Hematopoietic multipotent progenitor cell treated with erythropoietin and hydrocortisone succinate and interleukin-3 and kit ligand, for 15 days (in vitro differentiated cells): ENCODE results near the gene MUC13.

Experiments
- DNase-seq: peaks from one replicate; pipeline ENCODE4 v3.0.0-alpha.2; 2015; ENCODE audit warnings: low spot score

The MUC13 gene

GRCh38 chr3:124896824-124897526 is 37.6 kb downstream of the MUC13 start:
- DNase-seq = no peak

GRCh38 chr3:124895756-124896155 is 38.8 kb downstream of the MUC13 start:
- no peak for DNase-seq

GRCh38 chr3:124893526-124893925 is 41.0 kb downstream of the MUC13 start:
- DNase-seq = no peak

DNA sequence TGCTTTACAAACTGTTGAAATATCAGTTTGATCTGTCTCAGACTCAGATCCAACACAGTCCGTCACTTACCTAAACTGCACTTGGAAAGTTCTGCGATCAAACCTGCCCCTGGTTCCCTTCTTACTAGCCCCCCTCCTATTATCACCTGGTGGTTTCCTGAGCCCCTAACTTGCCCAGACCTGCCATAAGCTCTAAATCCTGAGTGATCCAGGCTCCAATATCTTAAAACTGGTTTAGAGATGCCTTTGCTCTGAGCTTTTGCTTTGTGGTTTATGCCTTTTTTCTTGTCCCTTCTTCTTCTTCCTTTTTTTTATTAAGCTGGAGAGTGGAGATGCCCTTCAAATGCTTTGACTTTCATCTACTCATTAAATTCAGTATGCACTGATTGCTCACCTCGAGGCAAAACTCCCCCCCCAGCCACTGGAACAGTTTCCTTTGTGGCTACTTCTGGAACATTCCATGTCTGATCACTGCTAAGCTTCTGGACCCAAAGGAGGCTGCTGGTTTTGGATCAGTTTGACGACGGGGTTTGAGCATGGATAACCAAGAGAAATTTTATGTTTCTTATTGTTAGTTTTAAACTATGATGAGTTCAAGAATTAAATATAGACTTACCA is 43.9 kb downstream of the MUC13 start:
- no peak for DNase-seq

DNA sequence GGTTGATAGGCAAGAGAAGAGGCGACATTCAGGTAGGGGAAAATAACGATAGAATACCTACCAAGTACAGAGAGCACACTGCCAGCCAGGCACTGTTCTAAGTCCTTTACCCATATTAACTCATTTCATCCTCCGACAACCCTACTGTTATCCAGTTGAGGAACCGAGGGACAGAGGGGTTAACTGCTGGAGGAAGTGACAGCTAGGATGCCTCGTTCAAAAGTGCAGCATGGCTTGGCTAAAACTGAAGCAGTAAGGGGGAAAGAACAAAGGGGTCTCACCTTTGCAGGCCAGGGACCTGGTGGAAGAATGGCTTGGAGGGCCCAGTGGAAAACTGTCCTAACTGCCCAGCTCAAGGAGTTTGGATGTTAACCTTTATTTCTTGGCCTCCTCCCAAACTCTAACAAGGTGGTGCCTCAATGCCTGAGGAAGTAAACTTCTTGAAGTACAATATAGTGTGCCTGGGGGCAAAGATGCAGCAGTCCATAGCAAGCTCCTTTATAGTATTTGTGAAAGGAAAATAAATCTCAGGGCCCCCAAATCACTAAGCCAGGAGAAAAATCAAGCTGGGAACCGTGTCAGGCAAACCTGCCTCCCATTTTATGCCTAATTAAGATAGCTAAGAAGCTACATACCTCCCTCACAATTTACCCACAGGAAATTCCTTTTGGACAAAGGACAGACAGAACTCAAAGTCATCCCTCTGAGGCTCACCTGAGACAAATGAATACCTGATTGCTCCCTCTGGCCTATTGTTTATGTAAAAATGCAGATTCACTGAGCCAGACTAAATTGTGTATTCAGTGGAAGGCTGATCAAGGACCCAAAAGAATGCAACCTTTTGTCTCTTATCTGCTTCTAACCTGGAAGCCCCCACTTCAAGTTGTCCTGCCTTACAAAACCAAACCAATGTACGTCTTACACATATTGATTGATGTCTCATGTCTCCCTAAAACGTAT is 45.8 kb downstream of the MUC13 start:
- DNase-seq = no peak

DNA sequence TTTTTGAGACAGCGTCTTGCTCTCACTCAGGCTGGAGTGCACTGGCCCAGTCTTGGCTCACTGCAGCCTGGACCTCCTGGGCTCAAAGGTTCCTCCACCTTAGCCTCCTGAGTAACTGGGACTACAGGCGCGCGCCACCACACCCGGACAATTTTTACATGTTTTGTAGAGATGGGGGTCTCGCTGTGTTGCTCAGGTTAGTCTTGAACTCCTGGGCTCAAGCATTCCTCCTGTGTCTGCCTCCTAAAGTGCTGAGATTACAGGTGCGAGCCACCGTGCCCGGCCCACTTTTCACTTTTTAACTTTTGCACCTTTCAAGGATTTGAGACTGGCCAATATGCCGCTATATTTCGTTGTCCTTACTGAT is 46.6 kb downstream of the MUC13 start:
- DNase-seq = no peak

GRCh38 chr3:124887177-124887931 is 47.2 kb downstream of the MUC13 start, which contains the start of gene ITGB5:
Gene ITGB5, minus strand, starts transcription at chr3:124887365. Its CDS starts 365 bp downstream, at chr3:124887000.
- DNase-seq = no peak

- no peak for DNase-seq
Measured at GRCh38 chr3:124886168-124887056, 48.1 kb downstream of the MUC13 start.

DNA sequence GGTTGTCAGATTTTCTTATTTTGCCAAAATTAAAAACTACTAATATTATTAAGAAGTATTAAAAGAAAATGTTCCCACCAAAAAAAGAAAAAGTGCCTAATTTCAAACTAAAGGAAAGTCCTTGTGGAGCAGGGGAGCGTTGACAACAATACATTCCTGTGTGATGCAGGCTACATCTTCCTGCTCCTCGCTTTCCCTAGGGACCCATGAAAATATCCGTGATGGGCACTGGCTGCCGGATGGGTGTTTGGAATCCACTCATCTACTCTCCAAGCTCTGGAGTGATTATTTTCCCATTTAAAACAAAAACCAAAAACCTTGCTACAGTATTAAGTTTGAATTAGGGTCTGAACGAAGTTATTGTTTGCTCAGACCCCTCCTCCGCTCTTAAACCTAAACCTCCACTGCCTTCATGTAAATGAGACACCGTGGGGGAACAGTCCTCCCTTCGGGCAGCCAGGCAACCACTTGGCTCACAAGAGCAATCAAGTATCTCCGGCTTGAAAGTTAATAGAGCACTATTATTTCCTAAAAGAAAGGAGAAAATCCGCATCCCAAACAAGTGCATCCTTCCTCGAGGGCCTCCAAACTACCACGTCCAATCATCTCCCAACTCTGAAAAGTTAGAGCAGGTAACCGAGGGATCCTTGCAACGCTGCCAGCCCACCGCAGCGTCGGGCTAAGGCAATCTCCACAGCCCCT is 48.9 kb downstream of the MUC13 start:
- DNase-seq = no peak

DNA sequence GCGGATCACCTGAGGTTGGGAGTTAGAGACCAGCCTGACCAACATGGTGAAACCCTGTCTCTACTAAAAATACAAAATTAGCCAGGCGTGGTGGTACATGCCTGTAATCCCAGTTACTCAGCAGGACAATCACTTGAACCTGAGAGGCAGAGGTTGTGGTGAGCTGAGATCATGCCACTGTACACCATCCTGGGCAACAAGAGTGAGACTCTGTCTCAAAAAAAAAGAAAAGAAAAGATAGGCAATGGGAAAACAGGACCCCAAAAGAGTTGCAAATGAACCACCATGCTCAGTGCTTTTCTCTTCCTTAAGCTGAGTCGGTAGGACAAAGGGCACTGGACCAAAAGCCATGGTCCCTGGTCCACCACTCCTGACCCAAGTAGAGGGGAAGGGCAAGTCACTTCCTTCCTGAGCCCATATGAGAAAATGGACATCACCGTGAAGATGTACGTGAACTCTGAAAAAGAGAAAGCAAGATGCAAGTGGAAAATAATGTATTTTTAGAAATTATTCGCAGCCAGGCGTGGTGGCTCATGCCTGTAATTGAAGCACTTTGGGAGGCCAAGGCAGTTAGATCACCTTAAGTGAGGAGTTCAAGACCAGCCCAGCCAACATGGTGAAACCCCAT is 50.0 kb downstream of the MUC13 start:
- DNase-seq = no peak

GRCh38 chr3:124883766-124884473 is 50.6 kb downstream of the MUC13 start:
- no peak for DNase-seq

DNA sequence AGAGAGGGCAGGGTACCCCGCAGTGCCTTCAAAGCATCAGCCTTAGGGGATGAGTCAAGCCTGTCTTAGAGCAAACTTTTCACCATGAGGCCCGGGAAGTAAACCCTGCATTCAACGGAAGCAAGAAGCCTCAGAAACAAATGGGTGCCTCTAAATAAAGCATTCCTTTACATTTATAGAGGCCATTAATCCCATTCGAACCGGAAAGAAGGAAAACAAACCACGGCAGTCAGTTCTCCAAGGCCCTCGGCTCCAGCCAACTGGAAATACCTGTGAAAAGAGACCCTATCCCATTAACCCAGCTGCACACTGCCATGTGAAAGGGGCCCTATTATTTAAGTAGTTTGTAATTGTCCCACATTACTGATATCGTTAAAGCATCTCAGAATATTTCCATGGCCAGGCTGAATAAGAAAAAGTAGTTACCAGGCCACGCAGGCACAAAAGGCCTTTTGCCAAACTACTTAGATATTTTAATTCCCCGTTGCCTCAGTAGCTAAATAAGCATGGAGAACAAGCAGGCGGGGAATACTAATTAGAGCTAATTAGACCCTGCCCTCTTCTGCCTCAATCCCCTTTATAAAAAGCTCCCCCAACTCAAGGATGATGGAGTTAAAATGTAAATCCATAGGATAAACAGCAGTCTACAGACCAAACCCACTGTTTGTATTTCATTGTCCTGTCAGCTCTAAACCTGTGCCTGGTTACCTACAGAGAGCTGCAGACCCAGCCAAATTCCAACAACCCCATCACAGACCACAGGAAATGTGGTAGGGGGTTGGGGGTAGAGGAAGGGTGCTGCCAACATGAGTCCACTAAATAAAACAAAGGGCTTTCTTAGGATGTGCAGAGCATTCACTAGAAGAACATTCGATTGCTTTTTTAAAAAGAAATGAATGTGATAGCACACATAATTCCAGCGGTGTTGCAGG is 51.5 kb downstream of the MUC13 start:
- DNase-seq = no peak

DNA sequence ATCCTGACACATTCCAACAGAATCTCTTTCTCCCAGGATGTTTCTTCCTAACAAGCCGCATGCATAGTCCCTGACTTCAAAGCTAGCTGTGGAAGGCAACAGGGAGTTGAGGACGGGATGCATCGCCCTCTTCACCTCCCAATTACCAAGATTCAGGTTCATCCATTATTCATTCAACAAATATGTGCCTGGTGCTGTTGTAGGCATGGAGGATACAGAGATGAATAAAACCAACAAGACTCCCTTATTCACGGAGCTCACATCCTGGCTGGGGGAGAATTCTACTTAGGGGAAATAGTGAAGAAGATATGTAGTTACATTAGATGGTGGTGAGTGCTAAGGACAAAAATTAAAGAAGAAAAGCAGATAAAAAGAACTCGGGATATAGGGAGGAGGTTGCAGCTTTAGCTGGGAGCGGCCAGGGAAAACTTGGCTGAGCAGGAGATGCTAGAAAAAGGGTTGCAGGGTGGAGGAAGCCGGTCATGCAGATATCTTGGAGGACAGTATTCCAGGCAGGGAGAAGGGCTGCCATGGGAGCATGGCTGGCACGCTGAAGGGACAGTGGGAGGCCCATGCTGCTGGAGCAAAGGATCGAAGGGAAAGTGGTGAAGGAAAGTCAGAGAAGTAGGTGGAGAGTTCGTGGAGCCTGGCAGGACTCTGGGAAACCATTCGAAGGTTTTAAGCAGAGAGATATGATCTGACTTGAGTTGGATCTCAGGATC is 52.4 kb downstream of the MUC13 start:
- DNase-seq = no peak

DNA sequence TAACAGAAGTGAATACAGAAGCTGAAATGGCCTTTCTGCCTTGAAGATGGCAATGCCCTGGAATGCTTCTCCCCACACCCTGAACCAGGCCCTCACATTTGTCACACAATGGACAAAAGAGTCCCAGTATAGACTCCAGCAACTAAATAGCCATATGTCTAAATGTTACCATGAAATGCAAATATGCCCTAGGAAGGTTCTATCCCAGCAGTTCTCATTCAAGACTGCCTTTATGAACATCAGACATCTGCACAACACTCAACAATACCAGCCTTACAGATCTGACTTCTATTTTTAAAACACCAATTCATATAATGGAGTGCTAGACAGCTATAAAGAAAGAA is 55.2 kb downstream of the MUC13 start:
- DNase-seq = no peak

DNA sequence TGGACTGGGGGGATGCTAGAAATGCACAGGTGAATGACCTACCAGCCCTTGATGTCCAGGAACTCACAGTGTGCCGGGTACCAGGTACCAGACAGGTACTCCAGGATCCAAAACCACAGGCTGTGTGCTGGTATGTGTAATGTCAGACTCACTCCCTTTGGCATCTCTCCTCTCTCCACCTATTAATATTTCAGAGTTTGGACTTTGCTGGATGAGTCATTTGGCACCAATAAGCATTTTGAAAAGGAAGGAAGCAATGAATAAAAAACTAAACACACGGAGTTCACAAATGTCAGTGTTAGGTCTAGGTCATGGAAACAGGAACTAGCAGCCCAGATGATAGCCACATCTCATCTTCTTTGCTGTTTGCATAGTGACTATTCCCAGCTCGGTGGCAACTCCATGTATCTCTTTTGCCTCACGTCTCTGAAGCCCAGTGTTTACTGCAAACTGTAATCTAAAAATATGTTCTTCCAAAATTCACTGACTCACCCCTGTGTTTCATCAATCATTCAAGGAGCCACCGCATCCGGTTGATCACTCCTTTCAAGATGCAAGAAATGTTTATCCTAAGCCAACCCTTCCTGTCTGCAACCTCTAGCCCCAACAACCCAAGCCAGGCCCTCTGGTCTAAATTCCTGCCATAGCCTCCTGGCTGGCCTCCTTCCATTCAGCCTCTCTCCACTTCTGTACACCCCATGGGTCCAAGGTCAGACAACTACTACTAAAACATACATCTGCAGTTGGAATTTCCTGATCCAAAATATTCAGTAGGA is 55.8 kb downstream of the MUC13 start:
- peak; percentile 63 for DNase-seq

DNA sequence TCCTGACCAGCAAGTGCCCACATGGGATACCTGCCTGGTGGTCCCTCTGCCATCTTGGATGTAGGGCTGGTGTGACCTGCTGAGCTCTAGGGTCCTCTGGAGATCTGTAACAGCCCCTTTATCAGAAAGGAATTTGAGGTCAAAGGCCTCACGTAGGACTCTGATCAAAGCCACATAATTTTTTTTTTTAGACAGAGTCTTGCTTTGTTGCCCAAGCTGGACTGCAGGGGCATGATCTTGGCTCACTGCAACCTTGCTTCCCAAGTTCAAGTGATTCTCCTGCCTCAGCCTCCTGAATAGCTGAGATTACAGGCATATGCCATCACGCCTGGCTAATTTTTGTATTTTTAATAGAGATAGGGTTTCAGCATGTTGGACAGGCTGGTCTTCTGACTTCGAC is 56.9 kb downstream of the MUC13 start:
- no peak for DNase-seq

DNA sequence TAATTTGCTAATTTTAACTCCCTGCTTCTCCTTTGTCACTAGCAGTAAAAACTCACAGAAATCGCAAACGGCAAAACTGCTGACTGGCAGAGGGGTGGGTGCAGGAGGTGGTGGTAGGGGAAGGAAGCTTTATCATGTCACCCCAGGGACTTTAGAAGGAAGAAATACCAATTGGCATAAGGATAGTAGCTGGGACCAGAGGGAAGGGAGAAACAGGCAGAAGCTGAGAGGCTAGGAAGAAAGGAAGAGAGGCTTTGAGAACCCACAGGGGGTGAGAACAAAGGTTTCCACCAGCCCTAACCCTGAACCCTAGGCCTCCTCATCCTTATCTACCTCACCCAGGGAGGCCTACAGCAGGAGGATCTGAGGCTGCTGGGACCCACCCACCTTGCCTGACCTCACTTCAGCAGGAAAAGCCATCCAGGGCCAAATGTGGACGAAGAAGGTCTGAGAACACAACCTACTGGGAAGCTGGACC is 58.1 kb downstream of the MUC13 start:
- peak; percentile 74 for DNase-seq
